IMR-90 (cell line): Measurements from ENCODE around the gene PPP1CB.

Source experiments
- CEBPB ChIP-seq: IDR thresholded peaks from 2 replicates; pipeline ENCODE4 v1.6.1; 2012; ENCODE audit warnings: low read depth, low read length, improper control_type of control experiment
- POLR2A ChIP-seq: IDR thresholded peaks from 2 replicates; pipeline ENCODE4 v1.6.1; 2012; ENCODE audit warnings: mild to moderate bottlenecking, low read depth, low read length
- RAD21 ChIP-seq: IDR thresholded peaks from 2 replicates; pipeline ENCODE4 v1.6.1; 2012; ENCODE audit warnings: low read length, improper control_type of control experiment
- RCOR1 ChIP-seq: IDR thresholded peaks from 2 replicates; pipeline ENCODE4 v1.6.1; 2012; ENCODE audit warnings: mild to moderate bottlenecking, low read length, improper control_type of control experiment; ENCODE audit not compliant: insufficient replicate concordance
- RFX5 ChIP-seq: IDR thresholded peaks from 2 replicates; pipeline ENCODE4 v1.8.0; 2012; ENCODE audit warnings: low read depth, mild to moderate bottlenecking, low read length, moderate library complexity
- TF ChIP-seq, protein P1 (sequence below): conservative IDR thresholded peaks from 2 replicates; pipeline ENCODE4 v1.5.1; 2012; ENCODE audit warnings: mild to moderate bottlenecking, low read depth, low read length, improper control_type of control experiment
- TF ChIP-seq, protein P2 (sequence below): fragments of 150-350 bp; IDR thresholded peaks from 2 replicates; pipeline ENCODE4 v1.6.1; 2017; ENCODE audit warnings: mild to moderate bottlenecking, antibody characterized with exemption, low read length, low read depth

DNA sequence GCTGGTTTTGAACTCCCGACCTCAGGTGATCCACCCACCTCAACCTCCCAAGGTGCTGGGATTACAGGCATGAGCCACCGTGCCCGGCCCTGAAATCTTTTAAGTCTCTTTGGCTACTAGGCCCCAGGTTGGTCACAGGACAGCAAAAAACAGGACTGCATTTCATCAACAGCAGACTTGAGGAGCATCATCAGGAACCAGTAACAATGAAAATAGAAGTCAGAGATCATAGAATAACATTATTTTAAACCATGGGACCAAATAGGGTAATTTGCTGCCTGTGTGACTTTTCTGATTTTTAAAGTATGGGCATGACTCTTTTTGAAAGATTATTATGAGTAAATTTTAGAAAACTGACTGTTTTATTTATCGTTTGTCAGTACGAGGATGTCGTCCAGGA is 24.8 kb downstream of the PPP1CB start:
- TF ChIP-seq, protein P1, sequence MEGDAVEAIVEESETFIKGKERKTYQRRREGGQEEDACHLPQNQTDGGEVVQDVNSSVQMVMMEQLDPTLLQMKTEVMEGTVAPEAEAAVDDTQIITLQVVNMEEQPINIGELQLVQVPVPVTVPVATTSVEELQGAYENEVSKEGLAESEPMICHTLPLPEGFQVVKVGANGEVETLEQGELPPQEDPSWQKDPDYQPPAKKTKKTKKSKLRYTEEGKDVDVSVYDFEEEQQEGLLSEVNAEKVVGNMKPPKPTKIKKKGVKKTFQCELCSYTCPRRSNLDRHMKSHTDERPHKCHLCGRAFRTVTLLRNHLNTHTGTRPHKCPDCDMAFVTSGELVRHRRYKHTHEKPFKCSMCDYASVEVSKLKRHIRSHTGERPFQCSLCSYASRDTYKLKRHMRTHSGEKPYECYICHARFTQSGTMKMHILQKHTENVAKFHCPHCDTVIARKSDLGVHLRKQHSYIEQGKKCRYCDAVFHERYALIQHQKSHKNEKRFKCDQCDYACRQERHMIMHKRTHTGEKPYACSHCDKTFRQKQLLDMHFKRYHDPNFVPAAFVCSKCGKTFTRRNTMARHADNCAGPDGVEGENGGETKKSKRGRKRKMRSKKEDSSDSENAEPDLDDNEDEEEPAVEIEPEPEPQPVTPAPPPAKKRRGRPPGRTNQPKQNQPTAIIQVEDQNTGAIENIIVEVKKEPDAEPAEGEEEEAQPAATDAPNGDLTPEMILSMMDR = no peak
- TF ChIP-seq RAD21 (no peak), POLR2A (no peak), CEBPB (no peak), RCOR1 (no peak), RFX5 (no peak)
- TF ChIP-seq, protein P2, sequence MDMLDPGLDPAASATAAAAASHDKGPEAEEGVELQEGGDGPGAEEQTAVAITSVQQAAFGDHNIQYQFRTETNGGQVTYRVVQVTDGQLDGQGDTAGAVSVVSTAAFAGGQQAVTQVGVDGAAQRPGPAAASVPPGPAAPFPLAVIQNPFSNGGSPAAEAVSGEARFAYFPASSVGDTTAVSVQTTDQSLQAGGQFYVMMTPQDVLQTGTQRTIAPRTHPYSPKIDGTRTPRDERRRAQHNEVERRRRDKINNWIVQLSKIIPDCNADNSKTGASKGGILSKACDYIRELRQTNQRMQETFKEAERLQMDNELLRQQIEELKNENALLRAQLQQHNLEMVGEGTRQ = no peak
